Epidermal melanocyte (primary cell): ENCODE data around the gene SMOC1.
A peak's percentile ranks its signal among the peaks of the same experiment; 100 is the strongest.

Source experiments
- DNase-seq: peaks from one replicate; pipeline ENCODE4 v3.0.0; 2011; ENCODE audit warnings: low spot score; ENCODE audit not compliant: insufficient read length

SMOC1 gene

DNA sequence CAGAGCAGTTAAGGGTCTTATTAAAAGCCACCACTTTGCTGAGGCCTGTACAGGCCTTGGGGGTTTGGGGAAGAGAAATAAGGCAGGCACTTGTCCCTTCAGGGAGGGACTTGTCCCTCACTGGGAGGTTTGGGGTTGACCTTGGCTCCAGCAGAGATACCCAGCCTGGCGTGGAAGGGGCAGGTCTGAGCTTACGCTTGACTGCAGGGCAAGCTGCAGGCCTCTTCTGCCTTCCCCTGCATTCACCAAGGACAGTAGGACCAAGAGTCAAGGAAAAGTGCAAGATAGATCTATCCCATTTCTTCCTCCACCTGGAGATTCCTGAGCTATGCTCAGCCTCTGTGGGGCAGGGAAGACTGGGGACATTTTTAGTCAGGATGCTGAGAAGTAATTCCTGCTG, 154.3 kb downstream of the SMOC1 start:
- no peak for DNase-seq

DNA sequence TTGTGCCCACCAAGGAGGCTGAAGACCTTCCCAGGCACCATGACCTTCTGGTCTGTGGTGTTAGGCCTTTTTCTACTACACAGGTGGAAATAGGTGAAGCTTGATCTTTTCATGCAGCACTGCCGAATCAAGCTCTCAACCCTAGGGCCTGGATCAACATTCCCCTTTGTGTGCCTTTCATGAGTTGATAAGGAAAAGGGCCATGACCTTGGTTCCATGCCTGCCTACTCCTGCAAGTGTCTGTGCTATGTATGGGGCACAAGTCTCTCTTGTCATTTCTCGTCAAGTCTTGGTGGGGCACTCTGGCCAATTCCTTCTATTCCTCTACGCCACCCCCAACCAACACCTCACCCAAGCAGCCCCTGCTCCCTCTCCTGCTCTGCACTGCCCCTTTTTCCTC, 155.0 kb downstream of the SMOC1 start:
- DNase-seq = no peak

DNA sequence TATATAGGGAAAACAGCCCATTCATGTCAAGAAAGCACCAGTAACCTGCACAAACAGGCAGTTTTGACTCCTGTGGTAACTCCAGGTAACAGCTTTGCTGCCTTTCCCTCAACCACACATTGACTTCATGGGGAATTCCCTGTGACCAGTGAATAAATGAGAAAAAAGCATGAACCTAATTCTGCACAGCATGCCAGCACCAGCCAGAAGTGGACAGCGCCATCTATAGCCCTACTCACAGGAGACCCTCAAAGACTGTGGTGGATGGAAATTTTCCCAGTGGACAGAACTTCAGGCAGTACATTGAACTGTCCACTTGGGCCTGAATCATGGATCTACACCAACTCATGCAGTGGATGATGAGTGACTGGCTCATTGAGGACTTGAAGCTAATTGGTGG, 157.4 kb downstream of the SMOC1 start:
- no peak for DNase-seq

DNA sequence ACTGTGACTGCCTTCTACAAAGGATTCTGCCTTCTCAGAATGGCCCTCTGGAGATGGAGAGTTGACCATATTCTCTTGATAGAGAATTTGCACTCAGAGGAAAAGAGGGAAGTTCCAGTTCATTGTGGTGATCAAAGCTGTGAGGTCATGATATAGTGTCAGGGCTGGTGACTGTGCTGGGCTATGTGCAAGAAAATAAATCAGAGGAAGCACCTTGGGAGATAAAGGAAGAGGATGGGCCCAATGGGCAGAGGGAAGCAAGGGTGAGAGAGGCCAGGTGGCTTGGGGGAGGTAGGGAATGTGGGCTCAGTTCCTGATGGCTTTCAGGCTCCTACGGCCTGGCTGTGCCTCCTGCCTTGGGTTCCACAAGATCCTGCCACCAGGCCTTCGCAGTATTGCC, 163.8 kb downstream of the SMOC1 start:
- no peak for DNase-seq

DNA sequence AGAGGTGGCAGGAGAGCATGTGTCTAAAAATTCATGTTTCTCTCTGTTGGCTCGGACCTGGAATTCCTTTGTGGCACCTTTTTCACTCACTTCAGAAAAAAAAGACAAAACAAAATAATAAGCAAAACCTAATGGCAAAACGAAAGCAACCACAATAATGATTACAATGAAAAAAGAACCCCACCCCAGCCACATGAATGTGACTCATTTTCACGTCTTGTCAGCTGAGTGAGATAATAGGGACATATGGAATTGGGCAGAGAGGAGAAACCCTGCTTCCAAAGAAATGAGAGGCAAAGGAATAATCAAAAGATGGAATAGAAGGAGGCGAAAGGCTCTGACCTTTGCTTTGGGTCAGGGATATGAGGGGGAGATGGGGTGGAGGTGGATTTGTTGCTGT, 166.1 kb downstream of the SMOC1 start:
- DNase-seq = no peak

DNA sequence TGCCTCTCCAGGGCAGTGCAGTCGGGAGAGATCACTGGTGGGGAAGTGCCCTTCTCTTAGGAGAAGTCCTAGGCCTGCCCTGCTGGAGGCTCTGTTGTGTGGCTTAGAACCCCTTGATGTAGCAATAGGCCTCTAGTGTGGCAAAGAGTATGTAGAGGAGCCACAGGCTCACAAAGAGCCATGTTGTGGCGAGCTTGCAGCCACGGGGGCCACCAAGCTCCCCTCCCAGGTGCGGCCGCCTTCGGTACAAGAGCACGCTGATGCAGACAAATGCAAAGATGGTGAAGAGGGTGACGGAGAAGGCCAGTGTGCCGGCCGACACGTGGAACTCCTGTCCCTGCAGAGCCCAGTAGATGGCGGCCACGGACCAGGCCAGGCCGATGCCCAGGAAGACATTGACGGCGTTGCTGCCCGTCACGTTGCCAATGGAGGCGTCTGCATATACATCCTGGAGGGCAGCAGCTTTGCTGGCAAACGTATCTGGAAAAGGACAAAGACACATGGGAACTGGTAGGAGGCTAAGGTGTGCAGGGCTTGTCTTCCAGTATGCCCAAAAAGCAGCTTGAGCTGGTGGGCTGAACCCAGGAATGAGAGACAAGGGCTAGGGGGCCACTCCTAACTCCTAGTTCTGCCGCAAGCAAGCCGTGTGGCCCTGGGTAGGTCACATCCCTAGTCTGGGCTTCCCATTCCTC, 166.8 kb downstream of the SMOC1 start:
- peak; percentile 30 for DNase-seq

DNA sequence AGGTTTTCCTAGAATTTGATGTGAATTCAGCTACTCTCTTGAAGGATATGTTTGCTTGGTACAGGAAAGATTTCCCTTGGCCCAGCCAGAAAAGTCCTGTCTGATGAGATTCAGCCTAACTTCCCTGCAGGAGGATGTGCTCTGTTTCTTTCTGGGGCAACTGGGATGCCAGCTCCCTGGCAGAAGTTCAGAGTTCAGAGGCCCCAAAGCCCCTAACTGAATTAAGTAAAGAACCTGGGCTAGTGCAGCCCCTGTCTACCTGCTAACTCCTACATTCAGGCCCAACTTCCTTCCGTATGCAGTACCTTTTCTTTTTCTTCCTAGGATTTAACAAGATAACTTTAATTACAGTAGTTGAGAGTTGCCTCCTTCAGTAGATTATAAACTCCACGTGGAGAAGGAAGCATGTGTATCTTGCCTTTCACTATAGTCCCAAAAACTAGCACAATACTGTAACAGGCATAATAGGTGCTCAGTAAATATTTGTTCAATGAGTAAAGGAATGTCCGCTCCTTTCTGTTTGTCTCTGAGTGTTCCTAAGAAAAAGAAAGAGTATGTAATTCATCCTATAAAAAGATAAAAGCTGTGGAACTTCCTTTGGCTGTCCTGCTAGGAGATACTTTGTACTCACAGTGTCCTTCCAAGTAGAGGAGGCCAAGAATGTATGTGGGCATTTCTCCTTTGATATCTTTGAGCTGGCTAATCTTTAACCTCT, 168.5 kb downstream of the SMOC1 start:
- no peak for DNase-seq

DNA sequence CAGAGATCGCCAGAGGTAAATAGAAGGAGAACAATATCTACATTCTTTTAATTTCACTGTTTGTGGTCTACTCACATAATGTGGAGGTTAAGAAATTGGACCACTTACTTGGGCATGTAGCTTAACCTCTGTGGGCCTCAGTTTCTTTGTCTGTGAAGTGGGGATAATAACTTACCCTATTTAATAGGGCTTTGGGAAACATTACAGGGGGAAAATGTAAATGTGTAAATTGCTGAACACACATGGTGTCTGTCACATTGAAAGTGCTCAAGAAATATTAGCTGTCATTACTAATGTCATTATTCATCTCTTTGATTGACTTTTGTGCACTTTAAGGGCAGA, 169.1 kb downstream of the SMOC1 start:
- DNase-seq = no peak

DNA sequence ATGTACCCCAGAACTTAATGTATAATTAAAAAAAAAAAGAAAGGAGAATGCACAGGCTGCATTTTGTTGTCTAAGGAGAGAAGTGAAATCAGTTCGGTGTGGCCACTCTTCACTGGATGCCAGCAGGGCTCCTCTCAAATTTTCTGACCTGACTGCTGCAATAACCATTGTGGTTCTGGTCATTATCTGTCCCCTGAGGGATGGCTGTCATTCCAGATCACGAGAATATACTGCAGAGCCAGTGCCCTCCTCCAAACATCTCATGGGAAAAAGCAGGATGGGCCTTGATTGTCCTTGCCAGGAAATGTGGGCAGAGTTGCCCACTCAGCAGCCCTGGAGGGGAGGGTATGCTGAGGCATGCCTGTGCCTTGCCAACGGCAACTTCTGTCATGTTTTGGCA, 170.4 kb downstream of the SMOC1 start:
- DNase-seq = no peak

DNA sequence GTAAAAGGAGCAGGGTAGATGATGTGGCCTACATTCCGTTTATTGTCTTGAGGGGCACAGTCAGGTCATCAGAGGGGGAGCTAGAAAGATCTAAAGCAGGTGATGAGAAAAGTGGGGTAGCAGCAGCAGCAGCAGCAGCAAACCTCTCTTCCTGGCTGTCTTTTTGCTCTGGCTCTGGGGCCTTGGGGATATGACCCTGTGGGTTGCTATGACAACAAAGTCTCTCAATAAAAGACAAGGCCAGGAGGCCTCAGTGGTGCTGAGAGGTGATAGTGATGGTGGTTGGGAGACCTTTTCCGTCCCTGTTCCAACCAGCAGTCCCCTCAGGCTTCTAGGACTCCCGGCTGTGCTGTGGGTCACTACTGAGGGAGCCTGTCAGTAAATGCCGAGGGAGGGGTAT, 170.9 kb downstream of the SMOC1 start:
- DNase-seq = no peak

DNA sequence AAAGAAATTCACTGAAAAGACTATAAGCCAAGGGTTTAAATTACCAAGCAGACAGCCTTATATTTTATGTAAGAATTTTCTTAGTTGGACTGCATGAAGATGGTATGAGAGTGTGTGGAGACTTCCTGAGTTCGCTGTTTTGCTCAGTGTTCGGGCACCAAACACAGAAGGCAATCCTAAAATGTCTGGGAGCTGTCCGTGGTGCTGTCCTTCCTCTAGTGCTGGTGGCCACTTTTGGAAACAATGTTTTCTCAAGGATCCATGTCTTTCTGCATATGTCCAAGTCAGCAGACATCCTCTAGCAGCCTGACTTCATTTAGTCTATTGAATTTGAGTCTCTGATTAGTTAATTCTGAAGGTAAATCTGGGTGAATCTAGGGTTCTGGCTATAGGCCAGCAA, 173.8 kb downstream of the SMOC1 start:
- peak; percentile 34 for DNase-seq

DNA sequence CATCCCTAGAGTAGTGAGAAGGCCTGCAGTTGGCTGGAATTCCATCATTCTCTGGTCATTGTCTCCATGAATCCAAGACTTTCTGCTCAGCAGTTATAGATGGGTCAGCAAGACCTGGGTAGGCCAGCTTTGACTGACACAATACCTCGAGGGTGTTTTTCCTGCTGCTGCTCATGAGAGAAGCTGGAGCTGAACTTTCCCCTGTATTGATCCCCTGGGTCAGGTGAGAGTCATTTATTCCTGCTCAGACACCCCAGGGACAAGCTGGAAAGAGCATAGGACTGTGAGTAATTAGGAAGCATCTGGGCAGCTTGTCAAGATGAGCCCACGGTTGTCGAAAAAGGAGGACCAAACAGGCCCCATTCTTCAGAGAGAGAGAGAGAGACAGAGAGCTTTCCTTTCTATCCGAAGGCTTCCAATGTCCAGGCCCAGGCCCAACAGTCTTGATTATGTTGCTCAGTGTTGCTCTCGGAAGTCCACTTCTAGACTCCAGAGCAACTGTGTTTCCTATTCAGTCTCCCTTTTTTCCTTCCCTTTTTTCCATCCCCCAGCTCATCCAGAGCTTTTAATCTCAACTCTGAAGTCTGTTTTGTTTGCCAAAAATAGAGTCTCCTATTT, 178.4 kb downstream of the SMOC1 start:
- DNase-seq = no peak

DNA sequence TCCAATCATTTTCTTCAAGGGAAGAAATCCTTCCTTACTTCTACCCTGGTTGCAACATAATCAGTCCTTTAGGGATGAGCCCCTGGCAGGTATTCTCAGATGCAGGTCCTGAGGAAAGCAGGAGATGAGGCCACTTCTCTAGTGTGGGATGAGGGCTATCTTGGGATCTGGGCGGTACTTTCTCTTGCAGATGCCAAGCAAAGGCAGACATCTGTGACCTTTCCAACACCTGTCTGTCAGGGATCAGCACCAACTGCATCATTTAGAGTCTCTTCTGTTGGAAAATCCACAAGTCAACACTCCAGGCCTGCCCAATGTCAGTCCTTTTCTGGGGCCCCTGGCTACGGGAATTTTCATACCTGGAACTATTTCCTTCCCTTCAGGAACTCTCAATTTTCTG, 180.3 kb downstream of the SMOC1 start:
- DNase-seq = no peak

DNA sequence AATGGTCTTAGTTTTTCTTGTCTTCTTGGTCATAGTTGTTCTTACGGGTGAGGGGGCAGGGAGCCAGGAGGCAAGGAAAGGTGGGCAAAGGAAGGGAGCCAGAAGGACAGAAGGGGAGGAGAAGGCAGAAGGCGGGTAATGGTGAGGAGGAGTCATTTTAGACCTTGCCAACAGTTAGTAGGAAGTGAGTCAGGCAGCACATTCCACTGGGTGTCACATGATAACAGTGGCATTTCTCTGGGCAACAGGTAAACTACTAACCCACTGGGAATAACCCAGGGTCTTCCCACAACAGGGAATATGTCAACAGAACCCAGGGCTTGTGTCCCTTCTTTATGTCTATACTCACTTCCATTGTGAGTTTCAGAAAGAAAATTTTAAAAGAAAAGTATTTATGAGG, 181.9 kb downstream of the SMOC1 start:
- no peak for DNase-seq

DNA sequence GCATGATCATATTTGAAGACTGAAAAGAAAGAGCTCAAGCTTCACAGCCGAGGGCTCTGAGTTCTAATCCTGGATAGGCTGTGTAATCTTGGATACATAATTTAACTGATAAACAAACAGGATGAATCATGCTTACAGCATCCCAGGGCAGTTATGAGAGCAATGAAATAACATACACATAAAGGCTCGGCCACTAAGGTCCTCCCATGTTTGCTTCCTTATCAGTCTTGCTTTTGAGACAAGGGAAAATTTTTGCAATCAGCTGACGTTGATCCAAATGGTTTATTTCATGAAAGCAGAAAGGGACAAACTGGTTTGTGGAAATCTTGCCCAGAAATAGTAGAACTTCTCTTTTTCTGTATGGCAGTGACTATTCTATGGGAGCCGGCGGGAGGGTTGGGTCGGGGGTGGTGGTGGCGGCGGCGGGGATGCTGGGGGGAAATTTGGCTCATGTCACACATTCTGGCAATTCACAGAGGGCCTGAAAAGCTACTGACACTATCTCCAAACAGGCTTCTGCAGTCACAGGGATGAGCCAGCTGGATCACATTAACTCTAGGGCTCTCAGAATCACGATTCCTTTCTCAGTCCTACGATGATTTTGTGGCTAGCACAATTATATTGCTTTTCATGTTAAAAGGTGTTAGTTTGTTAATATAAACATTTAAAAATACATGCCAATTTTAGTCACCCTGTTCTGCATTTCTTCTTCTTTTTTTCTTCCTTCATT, 185.1 kb downstream of the SMOC1 start:
- DNase-seq = no peak

DNA sequence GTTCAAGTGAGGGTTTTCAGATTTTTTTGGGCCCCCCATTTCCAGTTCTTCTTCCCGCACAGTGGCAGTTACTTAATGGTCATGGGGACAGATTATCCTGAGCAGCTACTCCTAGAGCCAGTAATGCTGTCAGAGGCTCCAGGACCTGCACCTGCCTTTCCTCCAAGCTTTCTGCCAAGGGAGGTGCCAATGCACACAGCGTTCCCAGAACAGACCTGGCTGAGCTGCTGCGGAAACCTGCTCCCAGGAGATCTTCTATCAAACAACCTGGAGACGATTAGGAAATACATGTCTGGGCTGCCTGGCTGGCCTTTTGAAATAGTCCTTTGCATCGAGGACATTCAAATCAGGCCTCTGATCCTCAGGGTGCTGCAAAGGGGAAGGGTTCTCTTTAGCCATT, 188.6 kb downstream of the SMOC1 start:
- DNase-seq = no peak

DNA sequence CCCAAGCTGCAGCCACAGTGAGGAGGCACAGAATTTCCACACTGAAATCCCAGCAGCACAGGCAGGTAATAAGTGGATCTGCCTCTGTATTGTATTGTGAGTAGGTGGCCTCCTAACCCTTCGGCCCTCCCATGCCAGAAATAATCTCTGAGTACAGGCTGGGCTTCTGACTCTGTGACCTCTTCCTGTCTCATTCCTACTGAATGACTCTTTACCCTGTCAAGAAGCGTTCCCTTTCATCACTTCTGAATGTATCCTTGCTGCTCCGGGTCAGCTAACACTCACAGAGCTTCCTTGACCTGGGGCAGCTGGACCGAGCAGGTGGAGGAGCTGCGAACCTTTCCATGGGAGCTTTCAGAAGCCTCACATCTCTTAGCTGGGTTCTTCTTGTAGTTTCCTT, 190.0 kb downstream of the SMOC1 start:
- no peak for DNase-seq

DNA sequence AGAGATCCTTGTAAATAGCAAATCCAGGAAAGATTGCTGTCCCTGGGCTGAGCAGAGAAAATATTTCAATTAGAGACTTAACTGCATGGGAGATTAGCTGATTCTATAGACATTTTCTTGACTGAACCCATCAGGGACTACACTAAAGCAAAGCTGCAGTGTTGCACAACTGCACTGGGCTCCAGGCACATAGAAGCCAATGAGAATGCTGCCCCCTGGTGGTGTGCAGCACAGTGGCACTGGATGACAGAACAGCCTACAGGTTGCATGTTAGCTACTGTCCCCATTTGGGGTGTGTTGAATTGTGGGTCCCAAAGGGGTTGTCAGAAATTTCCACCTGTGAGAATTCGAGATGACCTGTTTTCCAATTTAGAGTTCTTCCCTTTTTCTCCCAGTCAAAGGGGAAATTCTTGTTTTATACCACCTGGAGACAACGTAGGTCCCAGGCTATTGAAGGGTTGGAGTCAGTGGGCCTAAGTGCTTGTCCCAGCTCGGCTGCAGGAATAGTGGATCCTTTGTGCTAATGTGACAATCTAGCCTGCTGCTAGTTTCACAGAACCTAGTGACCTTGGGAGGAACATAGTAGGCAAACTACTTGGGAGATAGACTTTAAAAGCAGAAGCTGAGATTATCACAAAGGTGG, 194.8 kb downstream of the SMOC1 start:
- DNase-seq = no peak

DNA sequence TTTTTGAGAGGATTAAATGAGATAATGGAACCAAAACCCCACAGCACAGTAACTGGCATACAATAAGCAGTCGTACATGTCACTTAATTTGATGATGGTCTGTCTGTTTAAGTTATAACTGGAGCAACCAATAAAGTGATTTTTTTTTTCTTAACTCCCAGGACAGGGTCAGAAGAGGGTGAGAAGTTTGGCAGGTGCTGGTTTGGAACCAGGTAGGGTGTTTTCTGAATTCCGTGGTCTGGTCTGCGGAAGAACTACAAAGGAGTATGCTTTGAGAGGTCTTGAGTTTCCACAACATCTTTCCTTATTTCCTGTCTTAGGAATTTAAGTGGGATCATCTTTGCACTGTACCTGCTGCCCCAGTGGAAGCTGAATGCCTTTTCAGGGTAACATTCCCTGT, 197.8 kb downstream of the SMOC1 start:
- DNase-seq = no peak

DNA sequence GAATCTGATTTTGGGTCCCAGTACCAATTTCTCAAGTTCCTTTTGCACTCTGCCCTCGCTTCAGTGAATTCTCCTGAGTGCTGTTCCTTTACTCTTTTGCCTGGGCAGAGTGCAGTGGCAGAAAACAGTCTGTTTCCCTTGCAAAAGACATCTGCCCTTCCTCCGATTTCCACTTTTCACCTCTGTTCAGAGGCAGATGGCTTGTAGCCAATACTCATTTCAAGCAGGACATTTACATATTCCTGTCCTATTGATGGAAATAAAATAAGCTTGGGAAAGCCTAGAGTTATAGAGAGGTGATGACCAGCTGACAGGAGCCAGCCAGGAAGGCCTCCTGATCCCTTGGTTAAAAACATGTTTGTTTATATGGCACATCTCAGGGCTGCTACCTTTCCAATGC, 198.5 kb downstream of the SMOC1 start:
- no peak for DNase-seq

DNA sequence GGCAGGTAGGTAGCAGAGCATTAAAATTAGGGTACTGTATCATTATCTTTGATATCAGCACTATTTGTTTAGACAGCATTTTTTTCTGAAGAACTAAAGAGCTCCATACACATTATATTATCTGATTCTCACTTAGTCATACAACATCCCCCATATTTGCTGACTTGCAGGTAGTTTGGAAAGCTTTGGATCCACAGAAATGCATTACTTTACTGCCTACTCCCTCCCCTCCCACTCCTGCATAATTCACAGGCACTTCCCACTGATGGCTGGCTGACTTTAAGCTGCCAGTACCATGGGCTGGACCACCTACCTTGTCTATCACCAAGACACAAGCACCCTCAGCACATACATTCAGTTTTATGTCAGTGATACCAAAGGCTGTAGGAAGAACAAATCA, 199.1 kb downstream of the SMOC1 start:
- DNase-seq = no peak

DNA sequence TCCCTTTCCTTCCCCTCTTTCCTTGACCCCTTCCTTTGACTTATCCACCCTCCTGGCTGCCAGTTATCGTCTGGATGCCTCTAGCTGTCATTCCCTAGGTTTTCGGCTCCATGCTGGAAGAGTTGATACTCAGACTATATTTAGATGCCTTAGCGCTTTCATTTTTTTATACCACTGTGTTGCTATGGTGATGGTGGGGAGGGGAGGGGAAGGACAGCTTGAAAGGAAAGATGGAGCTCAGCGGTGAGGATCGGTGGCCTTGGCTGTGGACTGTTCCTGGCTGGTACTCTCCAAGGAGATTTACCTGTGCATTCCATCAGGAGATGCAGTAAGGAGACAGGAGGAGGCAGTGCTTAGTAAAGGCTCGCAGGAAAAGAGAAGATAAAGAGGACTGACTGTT, 200.9 kb downstream of the SMOC1 start:
- DNase-seq = no peak
